Measurements from ENCODE around the gene CACNG4. TPM values are rescaled to one million over a fixed set of nuclear protein-coding genes. Genes with fewer than 3 reads are reported as not detected.

CACNG4 gene
- total and polyA plus RNA-seq, 9 of the 15 experiments (the other 6 are each of a cell fraction or from before 2014, with no cell fraction given), result 0.07 TPM; not detected in 8

GRCh38 chr17:67063141-67063540 lies 98.6 kb downstream of the CACNG4 start:
- WGBS (ENCODE audit: insufficient coverage, low coverage, missing lambda C conversion rate), result 33% methylated on average over 6 of the region's 6 CpGs
- no peak overlapping the region for H3K9ac ChIP-seq (ENCODE audit: insufficient read depth in 1 of 2, low read depth in 2 of 2, low read length in 2 of 2)
- no peak overlapping the region for H3K4me2 ChIP-seq (ENCODE audit: insufficient read depth, low read length)
- H3K4me3 ChIP-seq, result no peak overlapping the region
- no peak for FAIRE-seq
- no peaks in the 10 kb centered on the region for H3K9me1 ChIP-seq (ENCODE audit: control insufficient read depth, insufficient read depth, low read length)
- POLR2A ChIA-PET, result no interaction called here
- H3K4me1 ChIP-seq (replicated peaks in 1 of 2; ENCODE audit: control insufficient read depth in 2 of 2, insufficient read depth in 2 of 2, low read length in 2 of 2), result no peaks in the 10 kb centered on the region; a peak in 1 of 5 replicates
- peaks cover 4% of the 10 kb centered on the region; the same call in 1 of the 2 replicates for H4K20me1 ChIP-seq (replicated peaks; ENCODE audit: control insufficient read depth, insufficient read depth, low read length)
- in situ Hi-C loops (cut with MboI), result no loop called here
- no peaks in the 10 kb centered on the region for H3K36me3 ChIP-seq (ENCODE audit: control insufficient read depth, insufficient read depth, low read length)
- H3K27ac ChIP-seq (ENCODE audit: extremely low read depth, low read depth, low read length), result no peak overlapping the region
- intact Hi-C loops (cut with micrococcal nuclease), result no loop called here
- peaks cover 4% of the 10 kb centered on the region in 2 experiments; a peak in 2 of 5 replicates for H3K27me3 ChIP-seq (ENCODE audit: control insufficient read depth in 2 of 2, insufficient read depth in 2 of 2, low read length in 2 of 2)
- no peaks in the 10 kb centered on the region for H3K9me3 ChIP-seq (replicated peaks; ENCODE audit: control insufficient read depth, insufficient read depth, low read depth, low read length)
- no peak overlapping the region for H2AFZ ChIP-seq (ENCODE audit: low read depth, low read length)
- ATAC-seq, result no peak
- CTCF ChIA-PET (ENCODE audit: low intra/inter-chr PET ratio), result no interaction called here
- no peaks in the 10 kb centered on the region for H3K79me2 ChIP-seq (ENCODE audit: control insufficient read depth, insufficient read depth, low read length)
- no peak for DNase-seq (ENCODE audit: extremely low read depth in 1 of 4, low spot score in 3 of 4)
- no TSS peak for BruUV-seq (replicated peaks)
- TF ChIP-seq HDGF (IDR thresholded peaks at IDR 0.05), result no peak
- no peak for TF ChIP-seq SNIP1 (IDR thresholded peaks at IDR 0.05; ENCODE audit: low read depth)
- TF ChIP-seq TAF9B (IDR thresholded peaks at IDR 0.05; ENCODE audit: partially characterized antibody), result no peak
- no peak for TF ChIP-seq MCM5 (IDR thresholded peaks at IDR 0.05; ENCODE audit: low read depth)
- TF ChIP-seq CHD2 (IDR thresholded peaks at IDR 0.05; ENCODE audit: low read depth, low read length), result no peak
- no peak for TF ChIP-seq POLR2AphosphoS2 (IDR thresholded peaks at IDR 0.05; ENCODE audit: low read length)
- TF ChIP-seq MITF (IDR thresholded peaks at IDR 0.05), result no peak
- no peak for TF ChIP-seq DACH1 (IDR thresholded peaks at IDR 0.05; ENCODE audit: partially characterized antibody)
- no peak for TF ChIP-seq TCF7 (IDR thresholded peaks at IDR 0.05; ENCODE audit: borderline replicate concordance)
- TF ChIP-seq THRB (CRISPR knock-in tag; conservative IDR thresholded peaks at IDR 0.05), result no peak
- no peak for TF ChIP-seq PRPF4 (IDR thresholded peaks at IDR 0.05; ENCODE audit: insufficient read depth, low read depth, low read length, poor library complexity, severe bottlenecking)

All from K562 (cell line).